B cell (primary cell): ENCODE data around the gene WASF1. TPM values are rescaled to one million over a fixed set of nuclear protein-coding genes. Genes with fewer than 3 reads are reported as not detected.

Experiments
- ATAC-seq: fragments of 200-7000 bp; cut with Tn5 transposase; one replicate; pipeline ENCODE4 v1.10.0; 2021; ENCODE audit warnings: low read depth, mild to moderate bottlenecking, moderate number of reproducible peaks, moderate library complexity
- CTCF ChIA-PET: fragments of 350-600 bp; sonication (Branson Sonifier 250); formaldehyde crosslinking; loops from one replicate; lab custom pipeline; 2021; ENCODE audit warnings: antibody characterized with exemption, inconsistent platforms; lab: Charles Lee
- POLR2A ChIA-PET: fragments of 350-600 bp; sonication (Branson Sonifier 250); formaldehyde crosslinking; loops from one replicate; lab custom pipeline; 2021; ENCODE audit warnings: antibody characterized with exemption; lab: Charles Lee
- DNase-seq: peaks from one replicate; pipeline ENCODE4 v3.0.0; 2013
- H2AFZ ChIP-seq: 2 replicates; pipeline ENCODE4 v1.6.1; 2012; ENCODE audit warnings: mild to moderate bottlenecking, low read depth, low read length; ENCODE audit not compliant: insufficient read depth, poor library complexity, severe bottlenecking
- H3K27ac ChIP-seq, 2 donors: 1 replicate in 1 of 2; 2 replicates in 1 of 2; pipeline ENCODE4 v1.5.1; 2012 to 2013; ENCODE audit warnings: low read length in 2 of 2, mild to moderate bottlenecking in 2 of 2, moderate library complexity in 1 of 2
- H3K27me3 ChIP-seq, 4 experiments: fragments of 200-600 bp in 1 of 4; sonication (generic) in 1 of 4; replicated peaks in 1 of 4; 1 replicate in 2 of 4; 2 replicates in 2 of 4; pipeline versions ENCODE4 v1.6.1 to v1.7.0; 2013 to 2016; ENCODE audit warnings: low read length in 3 of 4, mild to moderate bottlenecking in 2 of 4, mixed read lengths in 1 of 4, moderate library complexity in 1 of 4; ENCODE audit not compliant: insufficient read depth in 4 of 4, control insufficient read depth in 3 of 4; ENCODE audit errors: control extremely low read depth in 1 of 4
- H3K36me3 ChIP-seq, 2 experiments: replicated peaks in 1 of 2; 1 replicate in 1 of 2; 2 replicates in 1 of 2; pipeline versions ENCODE4 v1.6.1 to v1.7.1; 2013; ENCODE audit warnings: low read length in 1 of 2; ENCODE audit not compliant: insufficient read depth in 2 of 2, control insufficient read depth in 1 of 2; ENCODE audit errors: control extremely low read depth in 1 of 2, extremely low read depth in 1 of 2
- H3K4me1 ChIP-seq, 2 donors: fragments of 200-600 bp in 1 of 2; sonication (generic) in 1 of 2; 1 replicate in 1 of 2; 2 replicates in 1 of 2; pipeline versions ENCODE4 v1.5.1 to v1.6.1; 2013 to 2017; ENCODE audit warnings: low read length in 2 of 2; ENCODE audit not compliant: control insufficient read depth in 2 of 2, insufficient read depth in 2 of 2
- H3K4me2 ChIP-seq: replicated peaks from 2 replicates; pipeline ENCODE3; 2012; ENCODE audit warnings: mild to moderate bottlenecking, low read depth, low read length; ENCODE audit not compliant: poor library complexity, severe bottlenecking
- H3K4me3 ChIP-seq, 5 experiments: fragments of 200-600 bp in 1 of 5; sonication (generic) in 1 of 5; 1 replicate in 3 of 5; 2 replicates in 2 of 5; pipeline versions ENCODE4 v1.5.1 to v1.7.0; 2011 to 2016; ENCODE audit warnings: low read length in 4 of 5, mild to moderate bottlenecking in 4 of 5, low read depth in 2 of 5, control low read depth in 1 of 5, moderate library complexity in 1 of 5; ENCODE audit not compliant: insufficient read depth in 1 of 5; ENCODE audit errors: control extremely low read depth in 1 of 5, extremely low read depth in 1 of 5
- H3K79me2 ChIP-seq: fragments of 200-600 bp; sonication (generic); one replicate; pipeline ENCODE4 v1.6.0; 2016; ENCODE audit warnings: low read length; ENCODE audit not compliant: control insufficient read depth, insufficient read depth
- H3K9ac ChIP-seq: fragments of 200-600 bp; sonication (generic); 2 replicates; pipeline ENCODE4 v1.6.1; 2017; ENCODE audit warnings: mild to moderate bottlenecking, low read length, moderate library complexity
- H3K9me3 ChIP-seq, 3 donors: one replicate each; pipeline versions ENCODE4 v1.6.1 to v1.7.1; 2013; ENCODE audit warnings: low read length in 2 of 3; ENCODE audit not compliant: control insufficient read depth in 2 of 3, insufficient read depth in 1 of 3; ENCODE audit errors: control extremely low read depth in 1 of 3
- H4K20me1 ChIP-seq: 2 replicates; pipeline ENCODE4 v1.6.0; 2012; ENCODE audit warnings: mild to moderate bottlenecking, low read length; ENCODE audit not compliant: insufficient read depth, control insufficient read depth, poor library complexity, severe bottlenecking
- H3K27ac Mint-ChIP-seq: one replicate; pipeline ENCODE4 v1.8.0; 2021; ENCODE audit warnings: mixed read lengths
- H3K27me3 Mint-ChIP-seq: one replicate; pipeline ENCODE4 v1.8.0; 2021; ENCODE audit warnings: mixed read lengths
- H3K4me1 Mint-ChIP-seq: one replicate; pipeline ENCODE4 v1.8.0; 2021; ENCODE audit warnings: mixed read lengths
- H3K4me3 Mint-ChIP-seq: one replicate; pipeline ENCODE4 v1.8.0; 2021; ENCODE audit warnings: mixed read lengths
- H3K9me3 Mint-ChIP-seq: one replicate; pipeline ENCODE4 v1.8.0; 2022; ENCODE audit warnings: mixed read lengths; ENCODE audit not compliant: insufficient read depth
- EZH2 ChIP-seq: IDR thresholded peaks from 2 replicates; pipeline ENCODE4 v1.6.1; 2012; ENCODE audit warnings: borderline replicate concordance, low read depth, mild to moderate bottlenecking, moderate library complexity, low read length; ENCODE audit not compliant: insufficient read depth, poor library complexity, severe bottlenecking
- WGBS: methylation state at CpG from one replicate; pipeline ENCODE4 v1.1.5; 2013; ENCODE audit warnings: missing lambda C conversion rate; ENCODE audit not compliant: insufficient coverage; 5-methylcytosine and 5-hydroxymethylcytosine counted together
- intact Hi-C: fragments of 100-400 bp; cut with micrococcal nuclease; formaldehyde crosslinking; loops from one replicate; pipeline ENCODE4 v1.10.0; 2022
- polyA plus RNA-seq: library from polyadenylated mRNA; depleted of rRNA; stranded (reverse); fragments of >200 nt; gene quantifications from 2 replicates; pipeline ENCODE4 v1.2.3, GENCODE V29; 2012
- total RNA-seq, 2 donors: library from RNA; stranded (reverse); fragments of 120-200 nt in 1 of 2; gene quantifications; 1 replicate in 1 of 2; 2 replicates in 1 of 2; pipeline versions ENCODE4 v1.2.3 to v1.2.4, GENCODE V29; 2013 to 2022
- TF ChIP-seq, protein P1 (sequence below): fragments of 200-600 bp; IDR thresholded peaks from one replicate; pipeline ENCODE4 v1.8.0; 2022; ENCODE audit warnings: antibody characterized with exemption, mild to moderate bottlenecking

The WASF1 gene
- total and polyA plus RNA-seq, 2 donors (not counting 1 experiment from before 2014, with no cell fraction given): 8.6 to 10.8 TPM

DNA sequence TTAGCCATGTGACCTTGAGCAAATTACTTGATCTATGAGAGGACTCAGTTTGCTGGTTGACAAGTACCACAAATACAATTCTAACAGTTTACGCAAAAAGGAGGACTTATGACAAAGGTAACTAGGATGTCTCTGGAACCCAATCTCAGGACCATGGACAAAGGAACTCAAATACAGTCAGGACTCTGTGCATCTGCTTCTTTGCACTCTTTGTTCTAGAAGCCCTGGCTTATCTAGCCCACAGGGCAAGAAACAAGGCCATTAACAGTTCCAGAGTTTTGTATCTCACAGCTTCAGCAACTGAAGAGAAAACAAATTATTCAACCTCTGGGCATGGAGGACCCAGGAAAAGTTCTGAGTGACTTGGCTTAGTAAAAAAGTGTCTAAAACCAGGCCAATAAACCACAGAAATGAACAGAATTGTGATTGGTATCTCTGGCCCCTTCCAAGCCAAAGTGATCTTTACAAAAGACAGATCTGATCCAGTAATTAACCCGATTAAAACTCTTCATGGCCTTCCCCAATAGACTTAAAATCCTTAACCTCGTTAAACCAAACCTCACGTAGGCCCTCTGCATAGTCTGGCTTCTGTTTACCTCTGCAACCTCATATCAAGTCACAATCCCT, 5.9 kb downstream of the WASF1 start:
- peaks cover 0 to 4% of the 10 kb centered on the region in 2 donors for H3K4me1 ChIP-seq
- POLR2A ChIA-PET: no interaction called here
- no peak overlapping the region for H3K4me2 ChIP-seq
- no peaks in the 10 kb centered on the region for H3K9me3 ChIP-seq
- no peak overlapping the region for H2AFZ ChIP-seq
- peaks cover 4% of the 10 kb centered on the region for H3K4me1 Mint-ChIP-seq
- ATAC-seq (no peak), DNase-seq (no peak)
- H3K36me3 ChIP-seq: peaks cover 0 to 4% of the 10 kb centered on the region in 2 experiments
- no peaks in the 10 kb centered on the region for H3K9me3 Mint-ChIP-seq
- no peak overlapping the region for H3K27ac Mint-ChIP-seq
- H3K9ac ChIP-seq: no peak overlapping the region
- CTCF ChIA-PET: interaction anchor here (6.8 kb wide), 1 partner anchor 217 kb away, joined by 90 read pairs; no protein-coding TSS in a partner anchor
- intact Hi-C loops: loop anchor here (10.0 kb wide), 1 partner anchor 119 kb away; no protein-coding TSS in a partner anchor
- H3K27me3 ChIP-seq: no peaks in the 10 kb centered on the region
- peaks cover 27% of the 10 kb centered on the region for H3K79me2 ChIP-seq
- H4K20me1 ChIP-seq: no peaks in the 10 kb centered on the region
- no peaks in the 10 kb centered on the region for H3K27me3 Mint-ChIP-seq
- 100% methylated on average over 4 of the region's 4 CpGs for WGBS
- no peak overlapping the region for H3K4me3 Mint-ChIP-seq
- TF ChIP-seq EZH2: no peak
- TF ChIP-seq, protein P1, sequence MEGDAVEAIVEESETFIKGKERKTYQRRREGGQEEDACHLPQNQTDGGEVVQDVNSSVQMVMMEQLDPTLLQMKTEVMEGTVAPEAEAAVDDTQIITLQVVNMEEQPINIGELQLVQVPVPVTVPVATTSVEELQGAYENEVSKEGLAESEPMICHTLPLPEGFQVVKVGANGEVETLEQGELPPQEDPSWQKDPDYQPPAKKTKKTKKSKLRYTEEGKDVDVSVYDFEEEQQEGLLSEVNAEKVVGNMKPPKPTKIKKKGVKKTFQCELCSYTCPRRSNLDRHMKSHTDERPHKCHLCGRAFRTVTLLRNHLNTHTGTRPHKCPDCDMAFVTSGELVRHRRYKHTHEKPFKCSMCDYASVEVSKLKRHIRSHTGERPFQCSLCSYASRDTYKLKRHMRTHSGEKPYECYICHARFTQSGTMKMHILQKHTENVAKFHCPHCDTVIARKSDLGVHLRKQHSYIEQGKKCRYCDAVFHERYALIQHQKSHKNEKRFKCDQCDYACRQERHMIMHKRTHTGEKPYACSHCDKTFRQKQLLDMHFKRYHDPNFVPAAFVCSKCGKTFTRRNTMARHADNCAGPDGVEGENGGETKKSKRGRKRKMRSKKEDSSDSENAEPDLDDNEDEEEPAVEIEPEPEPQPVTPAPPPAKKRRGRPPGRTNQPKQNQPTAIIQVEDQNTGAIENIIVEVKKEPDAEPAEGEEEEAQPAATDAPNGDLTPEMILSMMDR: no peak
- no peak overlapping the region for H3K4me3 ChIP-seq
- H3K27ac ChIP-seq: no peak overlapping the region

DNA sequence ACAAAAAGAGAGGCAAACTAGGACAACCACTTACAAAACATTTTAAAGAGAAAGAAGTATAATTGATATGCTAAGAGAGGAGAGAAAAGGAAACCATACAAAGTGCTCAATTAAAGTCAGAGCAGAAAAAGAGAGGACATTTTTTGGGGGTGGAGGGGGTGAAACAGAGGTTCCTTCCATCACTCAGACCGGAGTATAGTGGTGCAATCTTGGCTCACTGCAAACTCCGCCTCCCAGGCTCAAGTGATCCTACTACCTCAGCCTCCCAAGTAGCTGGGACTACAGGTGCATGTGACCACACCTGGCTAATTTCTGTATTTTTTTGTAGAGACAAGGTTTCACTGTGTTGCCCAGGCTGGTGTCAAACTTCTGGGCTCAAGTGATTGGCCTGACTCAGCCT, 9.4 kb downstream of the WASF1 start:
- H3K9ac ChIP-seq: no peak overlapping the region
- no peaks in the 10 kb centered on the region for H3K4me1 Mint-ChIP-seq
- intact Hi-C loops: loop anchor here (10.0 kb wide), 1 partner anchor 115 kb away; no protein-coding TSS in a partner anchor
- POLR2A ChIA-PET: no interaction called here
- no peak overlapping the region for H3K4me2 ChIP-seq
- H3K79me2 ChIP-seq: peaks cover 38% of the 10 kb centered on the region
- ATAC-seq (no peak), DNase-seq (no peak)
- H4K20me1 ChIP-seq: no peaks in the 10 kb centered on the region
- H3K9me3 ChIP-seq: no peaks in the 10 kb centered on the region
- no peaks in the 10 kb centered on the region for H3K27me3 ChIP-seq
- no peak for TF ChIP-seq EZH2
- TF ChIP-seq, protein P1: no peak
- no peaks in the 10 kb centered on the region for H3K4me1 ChIP-seq
- no peaks in the 10 kb centered on the region for H3K9me3 Mint-ChIP-seq
- H3K27ac Mint-ChIP-seq: no peak overlapping the region
- H3K36me3 ChIP-seq: peaks cover 0 to 4% of the 10 kb centered on the region in 2 experiments
- CTCF ChIA-PET: no interaction called here
- H3K4me3 ChIP-seq: no peak overlapping the region
- H3K4me3 Mint-ChIP-seq: no peak overlapping the region
- H2AFZ ChIP-seq: no peak overlapping the region
- H3K27me3 Mint-ChIP-seq: no peaks in the 10 kb centered on the region
- no peak overlapping the region for H3K27ac ChIP-seq
- WGBS: no CpG with 5 or more reads among the region's 2 CpGs
